Measurements from ENCODE around the gene OR51T1.
A peak's percentile ranks its signal among the peaks of the same experiment; 100 is the strongest.
"Not testable (repeated sequence)": the region's sequence is repeated elsewhere in the genome, so short reads cannot be mapped to it uniquely, and the experiment has no call there.

Gene OR51T1, protein sequence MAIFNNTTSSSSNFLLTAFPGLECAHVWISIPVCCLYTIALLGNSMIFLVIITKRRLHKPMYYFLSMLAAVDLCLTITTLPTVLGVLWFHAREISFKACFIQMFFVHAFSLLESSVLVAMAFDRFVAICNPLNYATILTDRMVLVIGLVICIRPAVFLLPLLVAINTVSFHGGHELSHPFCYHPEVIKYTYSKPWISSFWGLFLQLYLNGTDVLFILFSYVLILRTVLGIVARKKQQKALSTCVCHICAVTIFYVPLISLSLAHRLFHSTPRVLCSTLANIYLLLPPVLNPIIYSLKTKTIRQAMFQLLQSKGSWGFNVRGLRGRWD

DNA sequence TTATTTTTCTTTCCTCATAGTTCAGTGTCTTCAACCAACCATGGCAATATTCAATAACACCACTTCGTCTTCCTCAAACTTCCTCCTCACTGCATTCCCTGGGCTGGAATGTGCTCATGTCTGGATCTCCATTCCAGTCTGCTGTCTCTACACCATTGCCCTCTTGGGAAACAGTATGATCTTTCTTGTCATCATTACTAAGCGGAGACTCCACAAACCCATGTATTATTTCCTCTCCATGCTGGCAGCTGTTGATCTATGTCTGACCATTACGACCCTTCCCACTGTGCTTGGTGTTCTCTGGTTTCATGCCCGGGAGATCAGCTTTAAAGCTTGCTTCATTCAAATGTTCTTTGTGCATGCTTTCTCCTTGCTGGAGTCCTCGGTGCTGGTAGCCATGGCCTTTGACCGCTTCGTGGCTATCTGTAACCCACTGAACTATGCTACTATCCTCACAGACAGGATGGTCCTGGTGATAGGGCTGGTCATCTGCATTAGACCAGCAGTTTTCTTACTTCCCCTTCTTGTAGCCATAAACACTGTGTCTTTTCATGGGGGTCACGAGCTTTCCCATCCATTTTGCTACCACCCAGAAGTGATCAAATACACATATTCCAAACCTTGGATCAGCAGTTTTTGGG, at the start of gene OR51T1:
OR51T1 (plus strand) TSS at position 41 of the 641 bp plus-strand sequence; CDS start at position 41, 0 bp downstream.
- DNase-seq: peak; percentile 10

DNA sequence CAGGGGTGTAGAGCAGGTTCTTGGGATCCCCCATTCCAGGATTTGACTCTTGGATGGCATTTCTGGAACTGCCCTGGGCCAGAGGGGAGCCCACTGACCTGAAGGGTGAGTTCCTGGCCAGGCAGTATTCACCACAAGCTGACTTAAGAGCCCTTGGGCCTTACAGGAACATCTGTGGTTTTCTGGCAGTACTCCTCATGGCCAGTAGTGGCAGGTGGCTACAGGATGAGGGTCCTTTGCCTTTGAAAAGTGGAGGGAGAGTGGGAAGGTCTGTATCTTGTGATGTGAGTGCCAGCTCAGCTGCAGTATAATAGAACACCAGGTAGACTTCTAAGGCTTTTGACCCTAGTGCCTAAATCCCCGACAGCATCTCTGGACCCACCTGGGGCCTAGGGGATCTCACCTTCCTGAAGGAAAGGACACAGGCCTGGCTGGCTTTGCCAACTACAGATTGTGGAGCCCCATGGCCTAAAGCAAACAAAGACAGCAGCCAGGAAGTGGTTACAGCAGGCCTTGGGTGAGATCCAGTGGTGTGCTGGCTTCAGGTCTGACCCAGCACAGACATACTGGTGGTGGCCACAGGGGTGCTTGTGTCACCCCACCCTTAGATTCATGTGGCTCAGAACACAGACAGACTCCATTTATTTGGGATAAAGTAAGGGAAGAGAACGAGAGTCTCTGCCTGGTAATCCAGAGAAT, 41.7 kb upstream of the OR51T1 start:
- DNase-seq: peak; percentile 24

DNA sequence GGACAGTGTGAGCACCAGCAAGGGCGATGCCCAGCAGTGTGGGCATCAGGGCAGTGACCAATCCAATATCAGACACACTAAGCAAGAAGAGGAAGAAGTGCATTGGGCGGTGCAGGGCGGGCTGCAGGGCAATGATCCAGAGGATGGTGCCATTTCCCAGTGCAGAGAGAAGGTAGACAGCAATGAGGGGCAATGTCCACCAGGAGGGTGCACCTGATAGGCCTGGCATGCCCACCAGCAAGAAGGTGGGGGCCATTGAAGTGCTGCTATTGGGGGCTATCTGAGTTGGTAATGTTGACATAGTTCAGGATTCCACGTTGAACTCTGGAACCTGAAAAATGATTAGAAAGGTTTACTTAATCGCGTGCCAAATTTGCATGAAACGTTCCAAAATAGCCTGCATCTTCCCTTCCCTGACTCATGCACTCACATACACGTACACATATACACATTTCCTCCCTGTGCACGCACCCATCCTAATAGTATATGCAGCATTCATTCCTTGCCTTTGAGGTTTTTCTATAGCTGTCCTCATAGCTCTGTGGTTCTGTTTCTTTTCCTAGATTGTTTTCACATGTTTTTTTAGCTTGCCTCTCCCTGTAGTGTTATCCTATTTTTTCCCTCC, 32.7 kb upstream of the OR51T1 start, which contains the start of gene OR51S1:
OR51S1 (minus strand) TSS at position 301 of the 625 bp plus-strand sequence; CDS start at position 301, 0 bp downstream.
- no peak for DNase-seq

DNA sequence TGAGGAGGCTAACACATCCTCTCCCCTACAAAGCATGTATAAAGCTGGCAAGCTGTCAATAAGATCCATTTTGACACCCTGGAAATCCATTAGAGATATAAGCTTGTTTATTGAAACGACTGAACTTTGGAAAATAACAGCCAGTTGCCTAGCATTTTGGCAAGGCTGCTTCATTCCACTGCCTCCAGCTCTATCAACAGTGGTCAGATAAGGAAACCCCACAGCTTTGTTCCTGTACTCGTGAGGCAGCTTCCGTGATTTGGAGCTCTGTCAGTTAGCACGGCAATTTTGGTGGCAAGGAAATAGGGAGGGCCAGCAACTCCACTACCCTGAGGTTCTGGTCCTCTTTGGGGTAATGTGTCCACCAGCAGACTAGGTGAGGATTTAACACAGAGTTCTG, 30.7 kb upstream of the OR51T1 start:
- DNase-seq: no peak

DNA sequence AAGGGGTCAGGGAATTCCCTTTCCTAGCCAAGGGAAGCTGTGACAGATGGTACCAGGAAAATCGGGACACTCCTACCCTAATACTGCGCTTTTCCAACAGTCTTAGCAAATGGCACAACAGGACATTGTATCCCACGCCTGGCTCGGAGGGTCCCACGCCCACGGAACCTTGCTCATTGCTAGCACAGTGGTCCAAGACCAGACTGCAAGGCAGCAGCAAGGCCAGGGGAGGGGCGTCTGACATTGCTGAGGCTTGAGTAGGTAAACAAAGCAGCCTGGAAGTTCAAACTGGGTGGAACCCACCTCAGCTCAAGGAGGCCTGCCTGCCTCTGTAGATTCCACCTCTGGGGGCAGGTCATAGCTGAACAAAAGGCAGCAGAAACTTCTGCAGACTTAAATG, 27.4 kb upstream of the OR51T1 start:
- not testable (repeated sequence) for DNase-seq

DNA sequence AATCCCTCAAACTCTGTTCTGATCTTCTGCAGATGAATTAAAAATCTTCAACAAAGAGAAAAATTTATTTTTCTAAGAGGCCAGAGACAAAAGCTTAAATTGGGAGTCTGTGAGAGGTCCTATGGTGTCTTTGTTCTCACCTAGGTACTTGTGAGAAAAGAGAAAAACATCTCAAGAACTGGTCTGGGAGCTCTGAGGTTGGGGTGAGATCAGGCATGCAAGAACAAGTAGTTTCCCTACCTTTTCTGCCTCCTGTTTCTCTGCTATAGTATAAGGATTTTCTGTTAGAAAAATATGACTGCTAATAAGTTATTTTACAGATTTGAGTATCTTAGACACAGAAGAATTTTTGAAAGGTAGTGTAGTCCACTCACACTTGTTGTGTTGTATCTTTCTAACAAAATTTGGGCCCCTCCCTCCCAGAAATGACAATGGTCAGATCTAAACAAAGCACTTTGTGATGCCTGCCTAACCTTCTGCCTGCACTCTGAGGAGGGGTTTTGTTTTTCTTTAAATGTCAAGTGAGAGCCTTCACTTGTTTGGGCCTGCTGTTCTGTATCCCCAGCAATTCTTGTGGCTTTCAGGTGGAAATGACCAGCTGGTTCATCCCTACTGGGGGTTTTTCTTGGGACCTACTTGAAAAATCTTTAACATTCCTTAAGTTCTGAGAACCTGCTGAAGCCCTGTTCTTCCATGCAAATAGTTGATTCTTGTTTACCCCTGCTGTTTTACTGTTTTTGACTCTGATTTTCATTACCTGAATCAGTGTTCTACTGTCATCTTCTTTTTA, 19.1 kb upstream of the OR51T1 start:
- no peak for DNase-seq

DNA sequence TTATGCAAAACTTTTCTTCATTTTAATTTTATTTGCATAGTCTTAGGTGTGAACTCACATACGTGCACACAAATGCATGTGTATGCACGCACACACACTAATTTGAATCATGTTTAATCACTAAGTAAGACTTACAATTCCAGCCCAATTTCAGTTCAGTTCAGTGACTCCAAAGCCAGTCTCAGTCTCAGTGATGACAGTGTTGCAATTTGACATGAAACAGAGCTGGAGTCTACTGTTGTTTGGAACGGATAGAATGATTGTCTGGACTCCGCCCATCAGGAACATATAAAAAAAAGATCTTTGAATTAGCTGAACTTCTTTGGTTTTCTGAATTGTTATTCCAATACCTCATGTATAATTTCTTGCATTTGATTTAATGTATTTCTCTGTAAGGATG, 17.8 kb upstream of the OR51T1 start:
- no peak for DNase-seq

DNA sequence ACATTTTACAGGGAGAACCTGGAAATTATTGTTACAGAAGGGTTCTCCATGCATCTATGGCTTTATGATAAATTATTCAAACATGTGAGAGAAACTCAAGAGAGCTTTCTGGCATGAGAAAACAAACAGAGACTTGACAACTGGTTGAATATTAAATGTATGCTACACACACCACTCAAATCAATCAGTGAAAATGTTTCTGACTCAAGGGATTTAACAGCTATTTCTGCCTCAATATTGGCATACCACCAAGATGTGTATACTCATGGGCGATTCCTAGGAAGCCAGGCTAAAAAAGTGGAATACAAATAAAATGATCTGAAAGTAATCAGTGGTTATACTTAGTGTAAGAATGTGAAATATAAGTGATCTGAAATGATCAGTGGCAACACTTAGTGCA, 15.8 kb upstream of the OR51T1 start:
- peak; percentile 23 for DNase-seq

DNA sequence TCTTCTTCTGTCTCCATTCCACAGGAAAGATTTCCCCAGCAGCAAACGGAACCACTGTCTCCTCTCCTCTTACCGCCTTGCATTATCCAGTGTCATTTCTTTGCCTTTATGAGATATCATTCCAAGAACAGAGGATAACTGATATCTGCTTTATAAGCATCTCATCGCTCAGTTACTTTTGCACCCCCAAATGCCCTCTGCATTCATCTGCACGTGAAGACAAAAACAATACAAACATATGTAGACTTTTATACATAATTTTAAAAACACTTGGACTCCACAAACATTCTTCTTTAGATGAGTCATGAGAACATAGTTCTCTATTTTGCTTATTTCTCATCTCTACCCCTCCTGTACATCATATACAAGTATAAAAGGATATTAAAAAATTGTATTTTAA, 512 bp upstream of the OR51T1 start:
- no peak for DNase-seq

DNA sequence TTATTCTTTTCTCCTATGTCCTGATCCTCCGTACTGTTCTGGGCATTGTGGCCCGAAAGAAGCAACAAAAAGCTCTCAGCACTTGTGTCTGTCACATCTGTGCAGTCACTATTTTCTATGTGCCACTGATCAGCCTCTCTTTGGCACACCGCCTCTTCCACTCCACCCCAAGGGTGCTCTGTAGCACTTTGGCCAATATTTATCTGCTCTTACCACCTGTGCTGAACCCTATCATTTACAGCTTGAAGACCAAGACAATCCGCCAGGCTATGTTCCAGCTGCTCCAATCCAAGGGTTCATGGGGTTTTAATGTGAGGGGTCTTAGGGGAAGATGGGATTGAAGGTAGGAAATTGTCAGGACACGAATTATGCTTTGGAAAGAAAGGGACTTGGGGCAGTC, 843 bp downstream of the OR51T1 start:
- DNase-seq: peak; percentile 48

DNA sequence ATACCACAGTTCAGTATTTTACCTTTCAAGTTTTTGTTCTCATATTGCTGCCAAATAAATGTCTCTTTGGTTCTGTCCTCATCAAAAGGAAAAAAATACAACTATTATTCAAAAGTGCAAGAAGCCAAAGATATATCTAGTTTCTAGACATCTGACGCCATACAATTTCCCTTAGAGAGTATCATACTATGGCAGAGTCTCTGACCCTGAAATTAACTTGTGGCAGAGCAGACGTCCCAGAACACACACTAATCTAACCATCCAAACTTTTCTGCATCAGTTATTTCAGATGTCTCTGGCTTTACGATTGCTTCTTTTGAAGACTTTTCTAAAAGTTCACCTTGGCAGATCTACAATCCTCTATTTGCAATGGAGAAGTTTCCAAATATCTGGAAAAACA, 2.7 kb downstream of the OR51T1 start:
- DNase-seq: no peak

DNA sequence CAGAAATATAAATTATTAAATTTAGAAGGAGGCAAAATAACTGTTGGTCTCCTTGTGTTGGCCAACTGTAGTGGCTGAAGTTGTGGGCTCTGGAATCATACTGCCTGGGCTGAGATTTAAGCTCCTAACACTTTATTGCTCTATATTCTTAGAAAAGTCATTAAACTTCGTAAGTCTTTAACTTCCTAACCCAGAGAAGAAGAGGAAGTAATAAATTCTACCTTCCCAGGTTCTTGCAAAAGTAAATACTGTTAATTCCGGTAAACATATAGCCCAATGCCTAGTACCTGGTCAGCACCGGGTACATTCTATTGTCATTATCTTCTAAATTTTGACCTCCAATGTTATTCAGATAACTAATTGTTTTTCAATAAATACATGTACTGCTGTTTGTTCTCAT, 4.5 kb downstream of the OR51T1 start:
- no peak for DNase-seq

DNA sequence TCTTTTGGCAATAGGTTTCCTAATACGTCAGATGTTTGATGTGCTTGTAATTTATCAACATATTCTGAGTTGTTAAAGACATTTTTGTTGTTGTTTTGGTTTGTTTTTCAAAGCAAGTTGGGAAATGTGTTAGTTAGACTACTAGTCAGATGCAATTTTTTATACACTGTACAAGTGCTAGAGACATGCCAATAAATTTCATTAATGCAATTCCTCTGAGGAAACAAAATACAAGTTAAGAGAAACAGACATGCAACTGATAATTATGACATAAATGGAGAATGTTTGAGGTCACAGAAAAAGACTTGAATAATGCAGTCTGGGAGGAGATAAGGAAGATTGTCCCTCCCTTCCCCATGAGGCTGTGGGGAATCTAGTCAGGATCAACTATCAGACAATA, 5.9 kb downstream of the OR51T1 start:
- DNase-seq: no peak

DNA sequence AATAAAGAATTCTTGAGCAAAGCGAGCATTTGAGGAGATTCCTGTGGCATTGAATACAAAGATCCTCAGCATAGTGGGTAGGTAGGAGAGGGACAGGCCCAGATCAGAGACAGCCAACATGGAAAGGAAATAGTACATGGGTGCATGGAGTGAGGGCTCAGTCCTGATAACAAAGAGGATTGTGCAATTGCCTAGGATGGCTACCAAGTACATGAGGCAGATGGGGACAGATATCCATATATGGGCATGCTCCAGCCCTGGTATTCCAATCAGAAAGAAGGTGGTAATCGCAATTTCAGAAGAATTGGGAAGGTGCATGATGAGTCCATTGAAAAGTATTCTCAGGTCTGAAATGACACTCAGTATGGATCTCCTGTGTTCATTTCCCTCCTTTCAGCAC, 8.6 kb downstream of the OR51T1 start:
- no peak for DNase-seq

DNA sequence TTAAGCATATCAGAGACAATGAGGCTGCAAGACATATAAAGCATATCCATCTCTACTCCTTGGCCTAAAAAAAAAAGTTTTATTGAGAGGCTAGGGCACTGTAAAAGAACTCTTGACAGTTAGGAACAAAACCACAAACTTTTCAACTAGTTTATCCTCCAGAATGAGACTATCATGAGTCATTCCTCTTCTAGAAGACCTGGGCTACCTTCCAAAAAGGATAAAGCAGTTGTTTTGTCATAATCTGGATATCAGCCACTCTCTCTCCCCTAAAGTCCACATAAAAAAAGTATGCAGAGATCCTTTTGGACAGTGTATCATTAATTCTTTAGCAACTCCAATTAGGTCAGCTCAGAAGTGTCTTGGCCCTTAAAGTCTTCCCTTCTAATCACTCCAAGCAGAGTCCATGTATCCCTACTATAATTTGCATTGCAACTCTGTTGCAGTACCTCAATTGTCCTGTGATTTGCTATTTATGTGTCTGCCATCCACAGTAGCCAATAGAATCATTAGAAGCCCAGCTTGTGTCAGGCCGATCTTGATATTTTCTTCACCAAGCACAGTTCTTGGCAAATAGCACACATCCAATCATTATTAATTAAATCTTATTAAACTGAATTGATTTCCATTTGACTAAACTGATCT, 10.4 kb downstream of the OR51T1 start:
- no peak for DNase-seq

DNA sequence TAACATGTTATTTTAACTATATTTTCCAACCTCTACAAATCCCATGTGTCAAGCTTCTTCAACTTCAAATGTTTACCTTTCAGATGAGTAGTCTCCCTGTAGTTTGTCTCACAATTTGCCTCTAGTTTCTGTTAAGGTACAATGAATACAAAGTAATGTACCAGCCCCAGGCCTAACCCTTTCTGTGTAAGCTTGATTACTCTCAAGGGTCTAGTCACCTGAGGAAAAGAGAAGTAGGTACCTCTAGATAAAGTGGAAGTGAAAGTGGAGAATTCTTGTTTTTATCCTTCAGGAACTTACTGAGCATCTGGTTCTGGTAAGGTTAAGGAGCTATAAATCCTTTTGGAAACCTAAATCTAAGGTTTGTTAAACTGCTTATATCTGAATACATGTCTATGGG, 21.8 kb downstream of the OR51T1 start, which contains the start of gene OR51A7:
OR51A7 (plus strand) TSS at position 300 of the 400 bp plus-strand sequence. CDS start 3,587 bp downstream, outside the sequence.
- peak; percentile 10 for DNase-seq

DNA sequence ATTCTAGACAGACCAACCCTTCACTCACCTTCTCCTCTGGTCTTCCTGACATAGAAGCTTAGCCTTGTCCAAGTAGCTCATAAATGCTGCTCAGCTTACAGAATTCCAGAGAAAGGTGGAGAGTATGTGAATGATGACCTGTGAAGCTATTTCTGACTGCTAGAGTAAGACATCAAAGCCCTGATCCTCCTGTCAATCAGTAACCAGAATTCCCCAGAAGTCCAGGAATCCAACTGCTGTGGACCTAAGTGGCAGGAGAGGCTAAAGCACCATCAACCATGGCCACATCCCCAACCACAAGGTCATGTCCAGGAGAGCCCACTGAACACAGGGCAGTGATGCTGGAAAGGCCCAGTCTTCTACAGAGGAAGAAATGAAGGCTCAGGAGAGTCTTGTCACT, 34.9 kb downstream of the OR51T1 start:
- DNase-seq: no peak

DNA sequence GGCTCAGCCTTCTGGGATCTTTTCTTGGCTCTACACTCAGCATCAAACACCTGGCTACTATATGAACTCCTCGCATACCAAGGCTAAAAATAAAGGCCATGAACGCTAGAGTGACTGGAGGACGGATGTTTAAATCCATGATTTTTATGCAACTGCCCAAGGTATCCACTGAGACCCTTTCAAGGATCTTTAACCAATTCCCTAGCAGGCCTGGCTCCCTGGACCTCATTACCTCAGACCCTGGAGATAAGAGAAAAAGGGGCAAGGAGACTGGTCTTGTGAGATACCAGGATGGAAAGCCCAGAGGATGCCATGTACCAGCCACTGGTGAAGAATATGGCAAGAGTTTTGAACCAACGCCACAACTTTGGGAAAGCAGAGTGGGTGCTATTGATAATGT, 37.5 kb downstream of the OR51T1 start, which contains the start of gene OR51G2:
OR51G2 (minus strand) TSS at position 101 of the 400 bp plus-strand sequence. CDS start 3,687 bp downstream, outside the sequence.
- no peak for DNase-seq

DNA sequence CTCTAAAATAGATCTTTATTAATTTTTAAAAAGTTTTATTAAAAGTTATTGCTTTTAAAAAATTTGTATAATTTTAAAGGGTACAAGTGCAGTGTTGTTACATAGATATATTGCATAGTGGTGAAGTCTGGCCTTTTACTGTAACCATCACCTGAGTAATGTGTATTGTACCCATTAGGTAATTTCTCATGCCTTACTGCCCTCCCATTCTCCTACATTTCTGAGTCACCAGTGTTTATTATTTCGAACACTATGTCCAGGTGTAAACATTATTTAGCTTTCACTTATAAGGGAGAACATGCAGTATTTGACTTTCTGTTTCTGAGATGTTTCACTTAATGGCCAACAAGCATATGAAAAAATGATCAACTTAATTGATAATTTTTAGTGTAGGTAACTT, 40.1 kb downstream of the OR51T1 start:
- no peak for DNase-seq

DNA sequence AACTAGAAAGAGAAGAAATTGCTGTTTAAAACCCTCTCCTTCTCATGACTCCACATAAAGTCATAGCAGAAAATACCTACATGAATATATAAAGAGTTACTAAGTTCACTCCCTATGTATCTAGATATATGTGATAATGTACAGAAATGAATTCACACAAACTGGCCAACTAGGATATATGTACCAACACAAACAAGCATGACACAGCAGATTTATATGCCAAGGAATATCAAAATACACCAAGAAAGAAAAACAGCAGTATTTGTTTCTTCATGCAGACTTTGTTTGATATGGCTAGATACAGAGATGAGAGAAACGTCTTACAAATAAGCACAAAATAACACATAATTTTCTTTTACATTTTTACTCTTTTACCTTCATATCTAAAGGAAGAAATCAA, 40.6 kb downstream of the OR51T1 start:
- no peak for DNase-seq

DNA sequence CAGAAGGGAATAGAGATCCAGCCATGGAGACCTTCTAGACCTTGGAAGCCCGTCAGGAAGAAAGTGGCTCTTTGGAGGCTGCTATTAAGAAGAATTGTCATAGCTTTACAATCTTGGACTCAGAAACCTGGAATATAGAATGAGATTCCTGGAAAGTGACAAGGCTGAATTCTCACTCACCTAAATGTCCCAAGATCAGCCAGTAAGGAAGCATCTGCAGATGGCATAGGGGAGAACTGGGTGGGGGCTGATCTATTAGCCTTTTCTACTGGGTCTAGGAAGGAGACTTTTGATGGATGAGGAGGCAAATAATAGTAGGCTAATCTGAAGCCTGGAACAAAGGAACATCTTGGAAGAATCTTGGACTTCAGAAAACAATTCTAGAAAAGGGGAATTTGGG, 42.5 kb downstream of the OR51T1 start, which contains the start of gene OR51G1:
OR51G1 (minus strand) TSS at position 101 of the 400 bp plus-strand sequence; CDS start at position 101, 0 bp downstream.
- DNase-seq: no peak

DNA sequence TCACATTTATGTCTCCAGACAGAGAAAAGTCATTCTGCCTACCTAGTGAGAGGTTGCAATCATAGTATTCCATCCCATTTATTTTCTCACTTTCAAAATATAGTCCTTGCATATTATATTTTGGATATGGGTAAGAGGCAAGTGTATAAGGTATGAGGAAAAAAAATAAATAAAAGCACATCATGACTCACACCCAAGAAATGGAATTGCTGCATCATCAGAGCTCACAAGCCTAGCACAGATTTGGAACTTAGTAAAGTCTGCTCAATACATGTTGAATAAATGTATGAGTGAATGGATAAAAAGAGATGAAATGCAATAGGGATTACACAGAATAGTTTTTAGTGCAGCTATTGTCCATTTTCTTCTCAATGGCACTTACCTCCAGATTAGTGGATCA, 44.9 kb downstream of the OR51T1 start:
- DNase-seq: no peak
